HG02970 (cell line): ENCODE measurements around the gene EYA4.

Experiments used
- ATAC-seq: cut with Tn5 transposase; IDR thresholded peaks from one replicate; pipeline ENCODE4 v1.9.1; 2021; ENCODE audit warnings: mild to moderate bottlenecking, moderate library complexity, moderate number of reproducible peaks; ENCODE audit not compliant: unreplicated experiment, low FRiP score

Gene EYA4

DNA sequence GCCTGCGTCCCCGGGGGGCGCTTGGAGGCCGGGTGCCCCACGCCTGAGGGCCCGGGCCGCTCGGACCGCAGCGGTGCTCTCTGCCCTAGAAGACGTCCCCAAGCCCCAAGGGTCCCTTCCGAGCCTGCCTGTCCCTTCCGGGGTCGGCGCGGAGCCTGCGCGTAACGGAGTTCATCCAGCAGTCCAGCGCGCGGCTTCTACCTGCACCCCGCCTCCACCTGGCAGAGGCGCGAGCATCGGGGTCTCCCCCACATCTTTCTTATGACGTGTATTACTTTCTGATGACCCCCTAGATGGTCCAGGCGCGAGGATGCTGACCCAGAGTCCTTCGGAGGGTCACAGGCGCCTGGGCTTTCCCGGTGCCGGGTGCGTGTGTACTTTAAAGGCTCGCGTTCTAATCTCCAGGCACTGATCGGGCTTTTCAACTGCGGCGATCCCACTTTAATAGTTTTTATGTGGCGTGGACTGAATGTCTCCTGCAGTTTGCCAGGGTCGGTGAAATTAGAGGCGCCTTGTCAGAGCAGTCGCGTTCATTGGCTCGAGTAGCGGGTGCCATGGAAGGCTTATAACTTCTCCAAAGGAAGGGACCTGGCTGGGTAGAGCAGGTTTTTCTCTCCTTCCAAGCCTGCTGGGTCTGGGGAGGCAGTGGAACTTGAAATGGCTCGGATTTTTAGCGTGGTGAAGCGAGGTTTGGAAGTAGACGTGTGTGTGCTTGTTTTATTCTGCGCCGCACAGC is 912 bp downstream of the EYA4 start:
- no peak for ATAC-seq

DNA sequence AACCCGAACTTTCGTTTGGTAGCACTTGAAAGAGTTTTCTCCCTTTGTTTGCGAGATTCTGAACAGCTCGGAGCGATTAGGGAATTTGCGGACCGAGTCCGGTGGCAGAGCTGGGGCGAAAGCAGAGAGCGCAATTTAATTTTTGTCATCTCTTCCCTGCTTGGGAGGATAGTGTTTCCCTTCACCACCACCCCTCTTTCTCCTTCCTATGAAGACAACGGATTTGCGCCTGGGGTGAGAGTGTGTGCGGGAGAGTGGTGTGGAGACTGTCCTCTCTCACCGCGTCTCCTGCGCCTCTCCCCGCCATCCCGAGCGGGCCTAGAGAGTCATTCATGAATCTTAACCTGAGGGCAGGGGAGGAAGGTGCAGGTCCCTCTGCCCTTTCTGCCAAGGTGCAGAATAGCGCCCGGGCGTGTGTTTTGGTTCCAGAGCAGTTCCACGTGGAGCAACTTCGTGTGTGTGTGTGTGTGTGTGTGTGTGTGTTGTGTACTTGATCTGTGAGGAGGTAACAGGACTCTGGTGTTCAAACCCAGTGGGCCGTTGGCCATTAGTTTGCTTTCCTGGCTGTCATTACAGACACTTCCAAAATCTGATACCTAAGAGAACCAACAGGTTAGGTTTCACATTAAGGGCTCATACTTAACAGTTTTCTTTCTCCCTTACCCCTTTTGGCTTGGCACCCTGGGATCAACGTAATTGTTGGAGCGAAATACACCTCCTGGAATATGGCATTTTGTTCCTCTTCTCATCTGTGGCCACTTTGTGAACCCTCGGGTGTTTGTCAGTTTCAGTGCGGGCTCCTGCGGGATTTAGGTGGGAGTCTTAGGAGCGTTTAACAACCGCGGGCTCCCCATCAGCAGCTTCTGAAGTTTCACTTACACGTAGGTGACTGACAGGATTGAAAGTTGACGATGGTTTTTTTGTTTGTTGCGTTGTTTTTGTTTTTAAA is 1.8 kb downstream of the EYA4 start:
- no peak for ATAC-seq

DNA sequence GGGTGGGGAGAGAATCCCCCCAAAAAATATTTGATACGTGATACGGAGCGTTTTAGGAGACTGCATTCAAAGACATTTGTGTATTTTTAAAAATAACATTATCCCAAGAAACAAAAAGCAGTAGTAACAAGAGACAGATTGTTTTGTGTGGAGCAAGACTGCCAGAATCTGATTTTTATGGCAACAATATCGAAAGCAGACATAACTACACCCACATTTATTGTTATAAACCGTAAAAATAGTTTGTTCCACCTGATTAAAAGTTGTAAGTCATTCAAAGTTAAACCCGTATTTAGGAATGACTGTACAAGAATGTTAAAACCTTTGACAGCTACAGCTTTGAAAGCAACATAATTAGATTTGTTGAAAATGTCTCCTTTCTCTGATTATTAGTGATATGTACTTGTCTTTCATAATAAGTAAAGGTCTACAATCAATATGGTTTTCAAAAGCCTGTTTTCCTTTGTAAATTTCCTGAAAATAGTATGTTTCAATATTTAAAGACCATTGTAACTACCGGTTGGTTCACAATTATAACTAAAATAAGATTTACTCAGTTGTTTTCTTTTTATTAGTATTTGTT is 2.7 kb downstream of the EYA4 start:
- ATAC-seq, result no peak

DNA sequence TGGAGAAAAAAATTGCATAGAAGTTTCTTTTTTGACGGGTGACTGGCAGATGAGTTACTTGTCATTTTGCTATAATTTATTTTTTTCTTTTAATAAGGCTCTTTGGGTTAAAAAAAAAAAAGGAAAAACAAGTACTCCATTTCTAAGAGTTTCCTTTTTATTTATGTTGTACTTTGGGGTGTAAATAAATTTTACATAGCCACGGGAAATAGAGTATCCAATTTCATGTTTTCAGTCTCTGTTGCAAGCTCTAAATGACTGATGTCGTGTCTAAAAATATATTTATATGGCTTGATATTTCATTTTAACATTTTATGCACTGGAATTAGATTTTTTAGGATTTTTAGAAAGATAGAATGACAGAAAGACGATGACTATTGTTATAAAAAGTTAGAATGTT is 3.4 kb downstream of the EYA4 start:
- no peak for ATAC-seq

DNA sequence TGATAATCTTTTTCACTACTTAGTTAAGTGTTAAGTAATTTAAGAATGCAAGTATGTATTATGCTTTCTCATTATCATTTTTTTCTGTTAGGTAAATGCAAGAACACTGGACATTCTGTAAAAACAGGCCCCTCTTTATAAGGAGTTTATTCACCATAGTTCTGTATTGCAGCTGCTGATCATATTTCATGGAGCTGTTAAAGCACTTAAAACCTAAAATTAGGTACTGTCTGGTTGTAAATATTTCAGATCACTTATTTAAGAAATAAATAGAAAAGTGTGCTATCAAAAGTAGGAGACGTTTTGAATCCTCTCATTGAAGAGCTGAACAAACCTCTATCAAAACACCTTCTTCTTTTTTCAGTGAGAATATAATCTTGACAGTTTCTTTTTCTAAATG is 3.9 kb downstream of the EYA4 start:
- no peak for ATAC-seq

DNA sequence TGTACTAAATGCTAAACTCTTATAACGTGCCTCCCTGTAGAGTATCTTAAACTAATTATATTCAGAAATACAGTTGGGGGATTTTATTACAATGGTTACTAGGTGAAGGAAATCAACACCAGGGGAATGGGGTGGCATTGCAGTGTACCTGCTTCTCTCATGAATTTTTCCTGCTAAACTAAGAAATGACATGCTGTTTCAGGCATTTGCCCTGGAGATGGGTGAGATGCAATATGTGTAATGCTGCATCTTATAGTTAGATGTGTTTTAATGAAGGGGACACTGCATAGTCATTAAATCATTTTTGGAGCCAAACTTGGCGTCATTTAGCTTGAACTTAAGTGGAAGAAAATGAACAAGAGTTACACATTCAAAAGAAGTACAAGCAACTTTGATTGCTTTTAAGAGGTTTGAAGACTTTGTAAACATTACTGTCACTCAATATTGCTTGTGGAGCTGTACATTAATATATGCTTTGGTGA is 4.3 kb downstream of the EYA4 start:
- ATAC-seq, result no peak

DNA sequence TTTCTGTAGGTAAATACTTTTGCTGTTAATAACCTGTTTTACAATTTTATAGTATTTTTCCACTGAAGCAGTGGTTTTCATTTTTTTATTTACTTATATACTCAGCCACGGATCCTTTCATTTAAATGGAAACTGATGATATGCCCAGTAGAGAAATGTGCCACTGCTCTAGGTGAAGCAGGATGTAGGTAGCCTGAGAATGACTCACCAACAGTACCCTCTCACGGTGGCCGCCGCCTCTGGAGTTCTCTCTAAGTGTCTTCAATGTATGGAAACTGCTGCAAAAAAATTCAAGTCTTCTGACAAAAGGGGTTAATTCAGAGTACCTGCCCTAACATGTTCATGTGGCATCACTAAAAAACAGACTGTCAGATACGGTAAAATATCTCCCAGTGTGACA is 6.4 kb downstream of the EYA4 start:
- ATAC-seq, result no peak

DNA sequence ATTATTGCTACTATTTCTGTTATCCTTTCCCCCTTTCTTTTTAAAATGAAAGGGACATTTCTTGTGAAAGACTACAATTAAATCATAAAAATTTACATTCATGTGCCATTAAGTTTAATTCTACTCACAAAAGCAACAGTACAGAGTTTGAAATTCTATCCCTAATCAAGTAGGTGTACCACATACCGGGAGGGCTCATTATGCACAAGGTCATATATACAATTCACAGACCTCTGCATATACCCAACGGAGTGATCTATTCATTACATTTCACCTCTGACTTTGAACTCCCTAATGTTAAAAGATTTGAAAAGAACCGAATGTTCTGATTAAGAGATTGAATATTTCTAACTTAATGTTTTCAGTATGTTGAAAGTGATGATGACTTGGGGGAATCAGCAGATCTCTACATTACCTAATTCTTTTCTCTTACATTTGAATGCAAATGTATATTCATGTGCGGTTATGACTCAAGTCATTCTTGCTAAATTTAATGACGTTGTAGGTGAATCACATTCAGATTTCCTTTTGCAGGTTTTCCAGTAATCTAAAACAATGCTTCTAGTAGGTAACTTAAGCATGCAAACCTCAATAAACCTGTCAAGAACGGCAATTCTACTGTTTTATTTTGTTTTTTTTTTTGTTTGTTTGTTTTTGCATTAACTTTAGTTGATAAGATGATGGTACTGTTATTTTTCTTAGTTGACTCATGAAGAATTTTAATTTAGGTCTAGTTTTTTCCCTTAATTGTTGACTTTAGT is 7.3 kb downstream of the EYA4 start:
- no peak for ATAC-seq

DNA sequence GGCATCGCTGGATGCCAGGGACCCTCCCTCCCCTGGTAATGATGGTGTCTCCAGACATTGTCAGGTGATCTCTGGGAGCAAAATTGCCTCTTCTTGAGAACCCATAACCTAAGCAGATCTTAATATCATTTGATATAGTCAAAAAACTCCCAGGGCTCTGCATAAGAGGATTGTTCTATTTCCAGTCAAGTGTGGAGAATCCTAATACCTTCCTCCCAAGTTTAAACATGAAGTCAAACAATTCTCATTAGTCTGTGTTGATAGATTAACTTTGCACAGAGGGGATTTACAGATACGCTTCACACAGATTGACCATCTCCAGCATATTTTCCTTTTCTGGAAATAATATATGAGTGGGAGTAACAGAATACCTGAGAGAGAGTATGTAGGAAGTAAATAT is 10.5 kb downstream of the EYA4 start:
- no peak for ATAC-seq

DNA sequence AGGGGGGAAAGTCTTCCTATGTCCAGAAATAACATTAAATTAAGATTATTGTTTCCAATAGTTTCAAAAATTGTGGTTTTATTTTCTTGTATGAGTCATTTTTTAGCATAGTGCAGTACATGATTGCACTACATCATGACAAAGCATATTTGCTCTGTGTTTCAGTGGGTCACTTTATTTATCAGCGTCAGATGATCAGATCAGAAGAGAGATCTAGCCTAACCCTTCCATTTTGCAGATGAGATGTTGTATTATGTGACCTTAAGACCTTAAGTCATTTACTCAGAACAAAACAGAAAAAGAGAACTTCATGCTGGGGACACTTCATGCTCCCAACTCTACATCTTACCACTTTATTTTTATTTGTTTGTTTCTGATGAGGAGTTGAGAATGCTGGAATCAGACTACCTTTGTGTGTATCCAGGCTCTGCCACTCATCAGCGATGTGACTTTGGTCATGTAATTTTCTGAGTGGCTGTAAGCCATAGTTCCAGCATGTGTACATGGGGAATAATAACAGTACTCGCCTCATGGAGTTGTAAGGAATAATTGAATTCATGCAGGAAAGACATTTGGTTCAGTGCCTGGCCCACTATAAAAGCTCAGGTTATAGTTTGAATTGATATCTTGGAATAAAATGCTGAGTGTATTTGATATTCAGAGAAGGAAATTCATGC is 13.5 kb downstream of the EYA4 start:
- no peak for ATAC-seq

DNA sequence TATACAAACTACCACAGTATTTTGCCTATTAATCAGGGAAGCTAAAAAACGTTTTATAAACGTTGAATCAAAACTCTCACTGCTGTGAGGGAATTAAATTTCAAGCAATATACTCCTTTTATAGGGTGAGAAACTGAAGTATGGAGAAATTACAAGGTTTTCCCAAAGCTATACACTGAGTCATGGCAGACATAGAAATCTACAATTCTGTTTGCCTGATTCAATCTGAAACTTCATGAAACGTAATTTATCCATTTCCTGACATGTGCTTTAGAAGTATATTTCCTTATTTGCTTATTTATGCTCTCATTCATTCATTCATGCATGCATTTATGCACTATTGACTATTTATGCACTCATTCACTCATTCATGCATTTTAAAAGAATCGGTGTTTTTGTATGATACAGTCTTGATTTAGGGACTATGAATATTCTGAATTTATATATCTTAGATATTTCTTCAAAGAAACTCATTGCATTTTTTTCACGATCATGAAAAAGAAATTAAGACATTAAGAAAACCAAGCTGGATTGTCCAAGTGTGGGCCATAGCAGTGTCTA is 16.5 kb downstream of the EYA4 start:
- ATAC-seq, result no peak

DNA sequence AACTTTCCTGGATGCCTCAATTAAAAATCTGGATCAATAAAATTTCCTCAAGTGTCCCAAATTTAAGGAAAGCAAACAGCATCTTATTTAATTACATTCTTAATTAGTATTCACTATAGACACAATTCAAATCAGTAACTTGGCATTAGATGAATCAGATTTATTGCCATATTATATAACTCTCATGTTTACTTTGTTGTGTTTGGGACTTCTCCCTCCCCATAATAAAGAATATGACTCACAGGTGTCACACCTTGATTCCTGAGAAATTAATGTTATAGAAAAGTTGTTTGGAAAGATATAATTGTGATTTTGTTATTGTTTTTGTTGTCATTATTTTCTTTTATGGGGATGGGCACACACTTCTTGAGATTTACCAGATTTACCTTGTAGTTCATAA is 18.4 kb downstream of the EYA4 start:
- ATAC-seq, result no peak

DNA sequence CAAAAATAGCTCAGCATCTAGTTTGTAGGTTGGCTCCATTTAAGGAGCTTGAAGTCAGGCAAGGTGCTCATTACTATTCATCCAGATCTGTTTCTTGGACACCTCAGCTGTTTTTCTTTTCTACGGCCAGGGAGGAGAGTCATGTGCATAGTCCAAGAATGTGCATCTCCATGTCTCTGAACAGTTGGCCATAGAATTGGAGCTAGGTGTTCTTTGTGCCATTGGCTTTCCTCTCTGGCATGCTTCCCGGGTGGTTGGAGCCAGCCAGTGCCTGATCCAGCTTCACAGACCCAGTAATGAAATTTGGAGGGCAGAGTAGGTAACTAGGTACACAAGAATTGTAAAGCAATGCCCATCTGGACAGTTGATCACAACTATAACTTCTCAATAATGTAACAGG is 21.6 kb downstream of the EYA4 start:
- ATAC-seq, result no peak

DNA sequence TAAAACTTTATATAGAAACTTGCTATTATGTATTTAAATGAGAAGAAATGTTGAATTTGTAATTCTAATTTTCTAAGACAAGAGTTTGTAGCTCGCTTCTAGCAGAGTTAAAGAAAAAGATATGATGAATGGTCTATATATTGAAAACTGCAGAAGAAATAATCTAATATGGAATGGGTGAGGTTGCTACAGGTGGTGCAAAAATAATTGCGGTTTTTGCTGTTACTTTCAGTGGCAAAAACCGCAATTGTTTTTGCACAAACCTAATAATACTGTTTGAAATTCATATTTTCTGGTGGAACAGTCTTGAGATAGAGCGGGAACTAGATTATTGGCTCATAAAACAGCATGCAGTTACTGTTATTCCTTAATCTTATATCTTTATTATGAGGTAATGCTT is 23.9 kb downstream of the EYA4 start:
- no peak for ATAC-seq

DNA sequence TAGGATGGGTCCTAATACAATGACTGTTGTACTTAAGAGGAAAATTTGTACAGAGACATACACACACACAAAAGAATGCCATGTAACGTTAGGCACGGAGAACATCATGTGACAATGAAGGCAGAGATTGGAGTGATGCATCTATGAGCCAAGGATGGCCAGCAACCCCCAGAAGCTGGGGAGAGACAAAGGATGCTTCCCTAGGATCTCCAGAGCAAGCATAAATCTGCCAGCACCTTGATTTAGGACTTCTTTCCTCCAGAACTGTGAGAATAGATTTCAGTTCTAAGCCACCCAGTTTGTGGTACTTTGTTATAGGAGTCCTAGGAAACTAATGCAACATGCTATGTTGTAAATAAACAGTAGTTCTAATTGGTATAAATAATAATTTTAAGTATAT is 25.0 kb downstream of the EYA4 start:
- ATAC-seq, result no peak

DNA sequence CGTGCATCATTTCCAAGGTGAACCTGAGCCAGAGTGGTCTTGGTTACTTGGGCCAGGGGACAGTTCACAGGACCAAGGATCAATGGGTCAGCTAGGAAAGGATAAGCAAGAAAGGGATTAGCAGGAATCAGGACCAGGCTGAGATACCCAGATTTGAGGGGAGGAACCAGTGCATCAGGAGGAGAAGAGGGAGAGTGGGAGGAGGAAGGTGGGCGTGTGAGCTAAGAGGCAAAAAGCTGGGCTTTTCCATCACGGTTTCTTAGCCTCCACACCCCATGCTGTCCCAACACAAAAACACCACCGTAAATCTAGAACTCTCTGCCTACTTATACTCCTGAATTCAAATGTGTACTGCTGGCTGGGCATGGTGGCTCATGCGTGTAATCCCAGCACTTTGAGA is 27.5 kb downstream of the EYA4 start:
- ATAC-seq, result no peak

DNA sequence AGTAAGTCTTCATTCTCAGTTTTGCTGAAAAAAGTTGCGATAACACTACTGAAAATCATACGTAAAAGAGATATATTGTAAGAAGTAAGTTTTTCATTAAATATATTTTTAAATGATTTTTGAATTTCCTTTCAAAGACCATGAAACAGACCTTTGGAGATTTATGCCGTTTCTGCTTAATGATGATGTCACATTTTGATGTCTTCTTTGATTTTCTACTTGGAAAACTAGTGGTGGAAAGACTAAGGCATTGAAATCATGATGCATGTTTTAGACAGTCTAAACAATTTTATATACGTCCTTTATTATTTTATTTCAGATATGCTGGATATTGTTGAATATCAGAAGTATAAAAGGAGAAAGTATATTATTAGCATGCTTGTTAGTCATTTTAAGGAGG is 33.7 kb downstream of the EYA4 start:
- no peak for ATAC-seq

DNA sequence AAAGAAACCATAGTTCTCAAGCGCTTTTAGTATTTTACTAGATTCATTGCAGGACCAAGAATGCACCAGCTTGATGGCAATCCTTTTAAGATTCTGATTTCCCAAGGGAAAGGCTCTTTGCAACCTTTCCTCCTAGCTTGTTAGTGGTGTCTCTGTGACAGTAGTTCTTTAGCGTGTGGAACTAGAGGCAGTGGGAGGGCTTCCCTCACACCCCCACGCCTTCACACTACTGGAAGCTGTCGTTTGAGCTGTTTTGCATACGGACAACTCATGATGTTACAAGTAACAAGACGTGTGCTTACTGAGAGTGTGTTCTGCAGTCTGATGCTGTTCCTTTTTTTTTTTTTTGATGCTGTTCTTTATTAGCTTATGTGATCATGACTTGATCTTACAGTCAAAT is 34.1 kb downstream of the EYA4 start:
- ATAC-seq, result no peak

DNA sequence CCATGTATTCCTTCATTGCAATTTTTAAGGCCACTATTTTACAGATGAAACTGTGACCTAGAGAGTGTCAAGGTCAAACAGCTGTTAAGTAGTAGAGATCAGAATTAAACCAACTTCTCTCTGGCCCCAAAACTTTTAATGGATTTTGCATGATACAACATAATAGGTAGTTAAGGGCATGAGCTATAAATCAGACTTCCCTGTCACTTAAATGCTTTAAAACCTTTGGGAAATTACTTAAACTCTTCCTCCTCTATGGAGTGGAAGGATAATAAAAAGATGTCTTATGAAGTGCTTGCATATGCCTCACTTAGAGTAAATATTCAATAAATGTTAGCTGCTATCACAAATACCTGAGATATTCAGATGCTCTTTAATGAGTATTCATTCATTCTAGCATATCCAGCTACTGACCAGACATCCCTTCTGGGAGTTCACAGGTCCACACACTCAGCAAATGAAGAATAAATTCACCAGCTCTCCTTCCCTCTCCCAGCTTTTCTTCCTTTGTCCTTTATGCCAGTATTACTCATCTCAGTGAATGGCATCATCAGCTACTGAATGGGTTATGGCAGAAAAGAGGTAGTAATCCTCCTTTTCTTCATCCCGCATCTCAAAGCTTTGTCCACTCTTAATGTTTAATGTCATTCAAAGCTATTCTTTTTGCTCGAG is 36.2 kb downstream of the EYA4 start:
- ATAC-seq, result no peak
